Breast epithelium (tissue), 3 donors: ENCODE measurements around the gene EP300. TPM values are rescaled to one million over a fixed set of nuclear protein-coding genes. Genes with fewer than 3 reads are reported as not detected.

Experiments
- total RNA-seq, 3 donors: library from RNA; depleted of rRNA; stranded (reverse); fragments of >200 nt; gene quantifications; one replicate each; pipeline ENCODE4 v1.1.0, GENCODE V29; 2016

The EP300 gene
- total RNA-seq, 3 donors from 2014 or later, result 50.5 to 118 (median 56.2) TPM

Other genes starting within 250 kb of the EP300 start
- 100 to 1,000 TPM; 162 to 248 (median 190) TPM for gene ST13, start 236.0 kb upstream of the EP300 start, total RNA-seq
- gene XPNPEP3, start 235.4 kb upstream of the EP300 start, total RNA-seq, result 10 to 100 TPM; 11.5 to 13.8 (median 12.0) TPM
- not detected for gene DNAJB7, start 230.5 kb upstream of the EP300 start, total RNA-seq
- gene RBX1, start 141.2 kb upstream of the EP300 start, total RNA-seq, result 10 to 100 TPM; 30.4 to 42.7 (median 39.3) TPM
- 10 to 100 TPM; 13.1 to 22.5 (median 17.0) TPM for gene L3MBTL2, start 112.7 kb downstream of the EP300 start, total RNA-seq
- 1 to 10 TPM; 1.3 to 3.7 (median 1.4) TPM for gene CHADL, start 148.3 kb downstream of the EP300 start, total RNA-seq
- 10 to 100 TPM; 29.8 to 54.1 (median 51.2) TPM for gene RANGAP1, start 193.6 kb downstream of the EP300 start, total RNA-seq
- gene ZC3H7B, start 208.9 kb downstream of the EP300 start, total RNA-seq, result 10 to 100 TPM; 24.0 to 33.1 (median 32.2) TPM